ENCODE measurements around the gene TH.

TH gene

DNA sequence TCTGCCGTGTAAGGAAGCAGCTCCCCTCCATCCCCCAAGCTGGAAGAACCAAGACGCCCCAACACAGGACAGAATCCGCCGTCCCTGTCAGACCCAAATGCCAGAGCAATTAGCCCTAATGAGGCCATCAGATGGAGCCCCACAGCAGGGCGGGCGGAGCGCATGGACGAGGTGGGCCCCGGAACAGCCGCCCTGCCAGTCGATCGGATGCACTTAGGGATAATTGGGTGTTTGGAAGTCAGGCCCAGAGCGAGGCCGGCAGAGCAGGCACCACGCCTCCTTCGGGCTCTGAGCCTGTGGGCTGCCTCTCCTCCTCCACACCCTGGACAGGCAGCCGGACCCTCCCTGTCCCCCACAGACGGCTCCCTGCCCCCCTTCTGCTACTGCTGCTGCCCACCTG, 5.5 kb upstream of the TH start:
- DNase-seq = no peak

DNA sequence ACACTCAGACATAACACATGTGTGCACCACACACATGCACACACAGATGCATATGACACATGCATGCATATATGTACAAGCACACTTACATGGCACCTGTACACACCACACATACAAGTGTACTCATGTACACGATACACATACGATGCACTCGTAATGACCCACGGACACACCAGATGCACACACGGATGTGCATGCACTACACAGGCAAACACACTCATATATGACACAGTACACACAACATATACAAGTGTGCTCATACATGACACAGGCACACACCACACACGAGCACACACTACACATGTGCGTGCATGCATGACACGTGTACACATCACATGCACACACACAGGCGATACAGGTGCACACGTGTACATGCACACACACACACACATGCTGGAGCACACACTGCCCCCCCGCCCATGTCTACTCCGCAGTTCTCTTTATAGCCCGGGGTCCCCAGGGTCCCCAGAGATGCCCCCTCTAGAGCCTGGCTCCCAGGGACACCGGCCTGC, 4.8 kb upstream of the TH start:
- DNase-seq = no peak

DNA sequence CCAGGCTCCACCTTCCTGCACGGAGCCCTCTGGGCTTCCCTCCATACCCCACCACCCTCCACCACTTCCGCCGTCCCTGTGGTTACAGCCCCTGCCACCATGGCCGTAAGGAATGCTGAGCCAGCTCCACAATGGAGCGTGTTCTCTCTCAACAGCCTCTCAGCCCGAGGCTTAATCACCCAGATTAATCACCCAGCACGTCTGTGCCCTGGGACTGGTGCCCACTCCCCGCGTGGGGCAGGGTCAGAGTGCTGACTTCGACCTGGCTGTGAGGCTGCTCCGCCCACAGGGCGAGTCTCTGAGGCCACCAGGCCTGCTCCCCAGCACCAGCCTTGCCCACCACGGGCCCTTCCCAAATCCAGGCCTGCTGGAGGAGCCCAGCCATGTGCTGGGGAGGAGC, 4.0 kb upstream of the TH start:
- DNase-seq = no peak

DNA sequence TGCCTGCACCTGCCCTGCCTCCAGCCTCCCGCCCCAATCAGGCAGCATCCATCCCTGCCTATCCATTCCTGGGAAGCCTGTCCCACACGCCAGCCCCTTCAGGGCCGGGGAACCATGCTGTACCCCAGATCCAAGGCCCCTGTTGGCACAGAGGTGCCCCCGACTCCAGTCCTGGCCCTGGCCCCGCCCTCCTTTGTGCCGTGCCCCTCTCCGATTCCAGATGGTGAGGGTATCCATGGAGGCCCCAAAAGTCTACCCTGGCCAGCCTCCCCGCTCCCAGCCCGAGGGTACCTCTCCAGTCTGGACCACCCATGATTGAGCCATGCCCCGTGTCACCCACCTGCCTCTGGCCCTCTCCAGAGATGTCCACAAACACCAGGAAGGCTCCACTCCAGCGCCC, 2.7 kb upstream of the TH start:
- no peak for DNase-seq

DNA sequence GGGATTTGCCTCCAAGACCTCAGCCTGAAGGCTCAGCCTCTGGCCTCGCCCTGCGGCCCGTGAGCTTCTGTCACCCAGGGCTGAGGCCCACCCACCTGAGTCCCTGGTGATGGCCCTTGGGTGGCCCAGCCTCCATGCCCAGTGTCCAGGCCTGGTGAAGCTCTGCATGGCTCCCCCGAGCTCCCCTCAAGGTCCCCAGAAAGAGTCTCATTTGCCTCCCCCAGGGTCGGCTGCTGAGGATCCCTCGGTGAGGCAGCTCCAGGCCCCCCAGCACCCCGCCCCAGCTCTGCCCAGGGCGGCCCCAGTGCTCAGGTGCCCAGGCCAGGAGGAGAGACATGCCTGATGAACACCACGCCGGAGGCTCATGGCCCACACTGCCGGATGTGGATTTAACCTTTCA, 2.1 kb upstream of the TH start:
- no peak for DNase-seq

DNA sequence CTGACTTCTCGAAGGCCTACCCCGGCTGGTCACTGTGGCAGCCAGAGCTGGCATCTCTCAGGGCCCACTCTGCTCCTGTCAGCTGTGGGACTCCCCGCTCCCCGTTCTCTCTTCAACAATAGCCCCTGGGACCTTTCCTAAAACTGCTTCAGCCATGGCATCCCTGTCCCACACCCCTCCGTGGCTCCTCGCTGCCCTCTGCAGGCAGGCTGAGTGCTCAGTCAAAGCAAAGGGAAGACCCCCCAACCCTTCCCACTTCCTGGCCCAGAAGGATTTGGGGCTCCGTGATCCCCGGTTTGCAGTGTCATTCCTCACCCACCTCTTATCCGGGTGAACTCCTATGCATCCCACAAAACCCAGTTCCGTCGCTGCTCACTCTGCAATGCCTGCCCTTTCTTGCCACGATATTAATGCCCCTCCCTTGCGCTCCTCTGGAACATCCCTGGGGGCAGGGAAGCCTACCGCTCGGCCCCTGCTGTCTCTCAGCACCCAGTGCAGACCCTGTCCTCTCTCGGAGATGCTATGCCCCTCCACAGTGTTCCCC, 1.6 kb upstream of the TH start:
- no peak for DNase-seq

DNA sequence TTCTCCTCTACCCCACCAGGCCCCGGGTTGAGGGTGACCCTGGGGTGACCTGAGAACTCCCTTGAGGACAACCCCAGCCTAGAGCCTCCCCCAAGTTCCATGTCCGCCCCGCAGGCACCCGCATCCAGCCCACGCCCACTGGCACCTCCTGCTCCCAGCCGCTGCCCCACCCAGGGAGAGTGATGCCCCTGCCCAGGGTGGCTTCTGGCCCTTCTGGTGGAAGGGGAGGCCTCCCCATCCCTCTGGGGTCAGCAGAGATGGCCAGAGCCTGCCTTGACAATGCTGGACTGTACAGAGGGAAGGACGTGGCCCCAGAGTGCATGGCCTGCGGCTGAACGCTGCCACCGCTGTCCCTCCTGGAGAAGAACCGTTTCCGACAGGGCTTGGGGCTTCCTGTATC, 1.1 kb upstream of the TH start:
- no peak for DNase-seq

DNA sequence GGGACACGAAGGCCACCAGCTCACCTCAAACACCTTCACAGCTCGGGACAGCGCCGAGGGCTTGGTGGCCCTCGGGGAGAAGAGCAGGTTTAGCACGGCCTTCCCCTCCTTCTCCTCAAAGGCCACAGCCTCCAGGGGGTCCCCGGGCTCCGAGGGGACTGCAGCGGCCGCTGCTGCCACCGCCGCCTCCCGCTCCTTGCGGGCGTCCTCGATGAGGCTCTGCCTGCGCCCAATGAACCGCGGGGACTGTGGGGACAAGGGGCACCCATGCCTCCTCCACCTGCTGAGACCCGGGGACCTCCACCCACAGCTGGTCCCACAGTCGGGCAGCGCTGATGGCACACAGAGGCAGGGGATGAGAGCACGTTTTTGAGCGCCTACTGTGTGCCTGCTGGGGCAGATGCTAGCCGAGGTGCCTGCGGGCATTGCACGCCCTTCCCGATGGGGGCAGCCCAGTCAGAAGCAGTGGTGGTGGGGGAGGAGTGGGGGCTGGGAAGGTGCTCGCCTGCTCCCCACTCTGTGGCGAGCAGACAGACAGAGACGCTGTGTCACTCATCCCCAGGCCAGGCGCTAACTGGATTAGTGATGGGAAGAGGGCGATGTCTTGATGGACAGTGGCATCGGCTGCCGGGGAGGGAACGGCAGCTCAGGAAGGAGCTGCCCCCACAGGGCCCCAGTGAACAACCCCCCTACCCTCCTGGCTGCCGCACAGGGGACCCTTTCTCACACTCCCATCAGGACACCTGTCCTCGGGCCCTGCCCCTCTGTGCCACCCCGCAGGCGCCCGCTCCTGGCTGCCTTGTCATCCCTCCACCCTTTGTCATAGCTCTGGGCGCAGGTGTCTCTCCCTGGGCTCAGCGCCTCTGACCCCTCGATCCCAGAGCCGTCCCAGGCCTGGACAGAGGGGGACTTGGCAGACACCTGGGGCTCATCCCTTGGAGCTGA, 1.7 kb downstream of the TH start:
- no peak for DNase-seq

DNA sequence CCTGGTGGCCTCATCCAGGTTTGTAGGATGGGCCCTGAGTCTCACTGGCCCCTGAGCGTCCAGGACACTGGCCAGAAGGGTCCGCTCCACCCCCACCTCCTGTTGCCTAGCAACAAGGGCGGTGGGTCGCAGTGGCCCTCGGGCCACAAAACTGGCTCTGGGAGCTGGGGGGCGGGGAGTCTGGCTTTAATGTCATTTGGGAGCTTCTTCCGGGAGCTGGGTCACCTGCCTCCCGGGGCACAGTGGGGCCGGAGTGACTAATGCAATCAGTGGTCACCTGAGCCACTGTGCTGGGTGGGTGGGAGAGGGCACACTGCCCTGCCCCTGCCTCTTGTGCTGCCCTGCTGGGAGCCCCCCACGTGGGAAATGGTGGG, 2.6 kb downstream of the TH start:
- no peak for DNase-seq

DNA sequence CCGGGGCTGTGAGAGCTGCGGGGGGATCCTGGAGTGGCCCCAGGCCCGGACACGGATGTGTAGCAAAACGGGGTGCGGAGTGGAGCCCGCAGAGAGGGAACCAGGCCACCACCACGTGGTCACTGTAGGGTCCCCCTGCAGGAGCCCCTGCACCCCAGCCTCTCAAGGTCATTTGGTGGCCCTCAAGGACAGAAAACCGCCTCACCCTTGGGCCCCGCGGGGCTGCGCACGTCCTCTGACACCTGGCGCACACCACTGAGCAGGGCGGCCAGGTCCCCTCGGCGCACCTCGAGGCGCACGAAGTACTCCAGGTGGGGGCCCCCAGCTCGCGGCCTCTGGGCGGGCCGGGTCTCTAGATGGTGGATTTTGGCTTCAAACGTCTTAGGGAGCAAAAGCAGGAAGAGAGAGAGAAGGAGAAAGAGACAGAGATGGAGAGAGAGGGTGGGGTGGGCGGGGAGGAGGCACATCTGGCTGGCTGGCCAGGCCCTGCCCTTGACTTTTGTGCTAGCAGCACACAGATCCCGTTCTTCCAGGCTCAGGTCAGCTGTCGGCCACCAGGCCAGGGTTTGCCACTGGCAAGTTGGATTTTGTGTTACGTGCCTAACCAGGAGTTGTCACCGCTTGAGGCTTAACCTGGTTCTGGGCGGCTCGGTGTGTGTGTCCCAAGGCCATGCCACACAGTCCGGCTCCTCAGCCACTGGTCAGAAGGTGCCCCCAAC, 3.2 kb downstream of the TH start:
- DNase-seq = no peak

DNA sequence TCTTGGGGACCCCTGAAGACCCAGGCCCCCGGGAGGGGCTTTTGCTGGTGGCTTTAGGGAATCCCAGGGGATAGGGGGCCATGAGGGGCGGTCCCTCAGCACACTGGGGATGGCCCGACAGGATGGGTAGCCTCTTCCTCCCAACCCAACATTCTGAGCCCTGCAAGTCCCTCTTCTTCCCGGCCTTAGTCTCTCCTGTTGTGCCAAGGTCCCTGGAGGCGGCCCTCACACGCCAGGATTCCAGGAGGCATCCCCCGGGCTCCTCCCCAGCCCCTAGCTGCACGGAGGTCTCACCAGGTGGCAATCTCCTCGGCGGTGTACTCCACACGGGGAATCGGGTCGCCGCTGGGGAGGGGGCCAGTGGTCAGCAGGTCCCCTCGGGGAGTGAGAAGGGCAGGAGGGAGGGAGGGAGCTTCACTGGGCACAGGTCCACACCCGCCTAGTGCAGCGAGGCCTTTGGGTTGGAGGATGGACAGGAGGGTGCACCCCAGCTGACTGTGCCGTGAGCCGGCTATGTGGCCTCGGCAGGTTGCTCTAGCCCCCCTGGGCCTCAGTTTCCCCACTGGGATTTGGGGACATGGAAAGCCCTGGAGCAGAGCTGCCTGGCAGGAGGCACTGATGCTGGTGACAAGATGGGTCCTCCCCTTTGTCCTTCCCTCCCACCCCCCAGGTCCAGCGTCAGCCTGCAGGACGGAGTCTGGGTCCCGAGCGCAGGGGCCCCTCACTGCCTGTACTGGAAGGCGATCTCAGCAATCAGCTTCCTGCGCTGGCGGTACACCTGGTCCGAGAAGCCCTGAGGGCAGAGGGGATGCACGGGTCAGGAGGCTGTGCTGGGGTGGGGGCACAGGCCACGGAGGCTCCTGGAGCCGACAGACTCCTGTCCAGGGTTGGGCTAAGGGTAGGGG, 4.2 kb downstream of the TH start:
- DNase-seq = no peak

DNA sequence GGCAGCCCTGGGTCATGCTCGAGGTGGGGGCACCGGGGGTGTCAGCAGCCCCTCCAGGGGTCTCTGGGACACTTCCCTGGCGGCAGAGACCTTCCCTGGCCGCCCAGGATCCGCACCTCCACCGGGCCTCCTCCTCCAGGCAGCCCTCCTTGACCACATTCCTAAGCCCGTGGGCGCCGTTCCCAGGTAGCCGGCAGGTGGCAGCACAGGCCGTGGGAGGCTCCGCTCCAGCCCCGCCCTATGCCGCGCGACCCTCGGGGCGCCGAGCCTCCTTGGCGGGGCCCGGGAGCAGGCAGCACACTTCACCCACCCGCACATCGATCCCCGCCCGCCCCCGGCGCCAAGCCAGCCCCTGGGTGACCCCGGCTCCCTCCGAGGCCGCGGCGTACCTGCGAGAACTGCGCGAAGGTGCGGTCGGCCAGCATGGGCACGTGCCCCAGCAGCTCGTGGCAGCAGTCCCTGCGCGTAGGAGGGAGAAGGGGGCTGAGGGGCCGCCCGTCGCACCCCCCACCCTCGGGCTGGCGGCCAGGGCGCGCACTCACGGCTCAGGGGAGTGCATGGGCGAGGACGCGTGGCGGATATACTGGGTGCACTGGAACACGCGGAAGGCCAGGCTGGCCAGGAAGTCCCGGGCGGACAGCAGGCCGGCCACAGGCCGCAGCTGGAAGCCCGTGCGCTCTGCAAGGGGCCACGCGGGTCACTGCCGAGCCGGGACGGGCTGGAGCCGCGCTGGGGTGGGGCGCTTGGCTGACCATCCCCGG, 5.3 kb downstream of the TH start:
- DNase-seq = no peak

DNA sequence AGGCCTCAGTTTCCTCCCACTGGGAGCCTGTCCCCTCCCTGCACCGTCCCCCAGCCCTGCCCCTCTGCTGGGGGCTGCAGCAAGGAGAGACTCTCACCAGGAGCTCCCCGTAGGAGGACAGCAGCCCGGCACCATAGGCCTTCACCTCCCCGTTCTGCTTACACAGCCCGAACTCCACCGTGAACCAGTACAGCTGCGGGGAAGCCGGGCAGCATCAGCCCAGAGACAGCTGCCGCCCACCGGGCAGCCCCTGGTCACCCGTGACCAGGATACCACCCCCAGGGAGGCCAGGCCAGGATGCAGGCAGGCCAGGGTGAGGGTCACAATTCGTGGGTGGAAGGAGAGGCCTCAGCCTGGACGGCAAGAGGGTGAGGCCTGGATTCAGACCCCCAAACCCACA, 6.0 kb downstream of the TH start:
- no peak for DNase-seq

DNA sequence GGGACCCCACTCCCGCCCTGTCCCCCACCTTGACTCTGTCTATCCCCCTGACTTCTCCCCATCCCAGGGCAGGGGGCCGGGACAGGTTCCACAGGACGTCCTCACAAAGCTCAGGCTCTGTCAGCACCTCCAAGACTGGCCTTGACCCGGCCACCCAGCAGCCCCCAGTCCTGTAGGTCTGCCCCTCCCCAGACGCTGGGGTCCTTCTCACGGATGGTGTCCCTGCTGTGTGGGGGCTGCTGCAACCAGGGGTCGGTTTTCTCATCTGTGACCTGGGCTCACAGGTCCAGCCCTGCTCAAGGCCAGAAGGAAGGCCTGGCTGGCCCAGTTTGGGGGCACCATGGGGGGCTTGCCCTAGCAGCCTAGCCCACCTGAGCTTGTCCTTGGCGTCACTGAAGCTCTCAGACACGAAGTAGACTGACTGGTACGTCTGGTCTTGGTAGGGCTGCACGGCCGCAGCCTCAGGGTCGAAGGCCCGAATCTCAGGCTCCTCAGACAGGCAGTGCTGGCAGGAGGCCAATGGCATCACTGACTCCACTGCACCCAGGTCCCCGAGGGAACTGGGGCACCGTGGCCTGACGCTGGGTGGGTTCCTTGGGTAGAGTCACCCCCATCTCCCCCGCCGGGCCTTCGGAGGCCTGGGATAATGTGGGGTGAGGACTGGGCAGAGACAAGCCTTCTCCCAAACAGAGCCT, 6.6 kb downstream of the TH start:
- DNase-seq = no peak

DNA sequence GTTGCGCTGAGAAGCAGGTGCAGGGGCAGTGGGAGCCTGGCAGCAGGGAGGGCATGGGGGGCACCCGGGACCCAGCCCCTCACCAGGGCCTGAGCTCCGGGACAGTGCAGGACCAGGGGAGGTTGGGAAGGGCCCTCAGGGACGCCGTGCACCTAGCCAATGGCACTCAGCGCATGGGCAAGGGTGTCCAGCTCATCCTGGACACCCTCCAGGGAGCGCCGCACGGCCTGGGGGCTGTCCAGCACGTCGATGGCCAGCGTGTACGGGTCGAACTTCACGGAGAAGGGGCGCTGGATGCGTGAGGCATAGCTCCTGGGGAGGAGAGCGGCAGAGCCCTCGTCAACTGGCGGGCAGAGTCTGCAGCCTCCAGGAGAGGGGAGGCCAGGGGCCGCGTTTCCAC, 7.5 kb downstream of the TH start:
- no peak for DNase-seq

DNA sequence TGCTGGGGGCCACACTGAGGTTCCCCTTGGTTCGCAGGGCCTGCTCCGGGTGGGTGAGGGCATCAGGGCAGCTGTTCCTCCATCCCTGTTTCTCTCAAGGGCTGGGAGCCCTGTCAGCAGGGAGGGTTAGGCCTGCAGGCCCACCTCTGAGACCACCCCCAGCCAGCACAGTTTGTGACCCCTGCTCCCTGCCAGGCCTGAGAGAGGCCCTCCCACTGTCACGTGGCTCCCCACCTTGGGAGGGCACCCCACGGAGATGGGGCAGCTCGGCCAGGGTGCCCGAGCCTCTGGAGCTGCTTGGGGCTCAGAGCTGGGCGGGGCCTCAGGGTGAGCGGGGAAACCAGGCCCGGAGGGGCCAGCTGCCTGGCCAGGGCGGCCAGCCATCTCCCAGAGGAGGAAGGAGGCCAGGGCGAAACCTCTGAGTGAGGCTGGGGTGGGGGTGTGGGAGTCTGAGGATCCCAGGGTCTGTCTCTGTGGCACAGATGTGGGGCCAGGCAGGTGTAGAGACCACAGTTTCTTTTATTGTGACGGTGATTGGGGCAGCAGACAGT, 8.1 kb downstream of the TH start:
- DNase-seq = no peak

DNA sequence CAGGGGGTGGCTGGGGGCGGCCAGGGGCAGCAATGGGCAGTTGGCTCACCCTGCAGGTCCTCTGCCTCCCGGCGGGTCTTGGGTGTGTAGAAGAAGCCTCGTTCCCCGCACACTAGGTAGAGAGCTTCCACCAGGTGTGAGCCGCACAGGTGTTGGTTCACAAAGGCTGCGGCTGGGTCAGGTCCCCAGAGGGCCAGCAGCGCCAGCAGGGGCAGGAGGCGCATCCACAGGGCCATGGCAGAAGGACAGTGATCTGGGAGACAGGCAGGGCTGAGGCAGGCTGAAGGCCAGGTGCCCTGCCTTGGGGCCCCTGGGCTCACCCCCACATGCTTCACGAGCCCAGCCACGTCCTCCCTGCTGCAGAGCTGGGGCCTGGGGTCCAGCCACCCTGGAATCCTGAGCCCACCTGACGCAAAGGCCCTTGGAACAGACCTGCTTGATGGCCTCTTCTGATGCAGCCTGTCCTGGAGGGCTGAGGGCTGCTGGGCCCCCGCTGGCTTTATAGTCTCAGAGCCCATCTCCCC, 10.8 kb downstream of the TH start, which contains the start of gene INS:
Gene INS, minus strand, starts transcription at position 474 of the 524 bp plus-strand sequence. Its CDS starts 238 bp downstream, at position 236.
- no peak for DNase-seq

DNA sequence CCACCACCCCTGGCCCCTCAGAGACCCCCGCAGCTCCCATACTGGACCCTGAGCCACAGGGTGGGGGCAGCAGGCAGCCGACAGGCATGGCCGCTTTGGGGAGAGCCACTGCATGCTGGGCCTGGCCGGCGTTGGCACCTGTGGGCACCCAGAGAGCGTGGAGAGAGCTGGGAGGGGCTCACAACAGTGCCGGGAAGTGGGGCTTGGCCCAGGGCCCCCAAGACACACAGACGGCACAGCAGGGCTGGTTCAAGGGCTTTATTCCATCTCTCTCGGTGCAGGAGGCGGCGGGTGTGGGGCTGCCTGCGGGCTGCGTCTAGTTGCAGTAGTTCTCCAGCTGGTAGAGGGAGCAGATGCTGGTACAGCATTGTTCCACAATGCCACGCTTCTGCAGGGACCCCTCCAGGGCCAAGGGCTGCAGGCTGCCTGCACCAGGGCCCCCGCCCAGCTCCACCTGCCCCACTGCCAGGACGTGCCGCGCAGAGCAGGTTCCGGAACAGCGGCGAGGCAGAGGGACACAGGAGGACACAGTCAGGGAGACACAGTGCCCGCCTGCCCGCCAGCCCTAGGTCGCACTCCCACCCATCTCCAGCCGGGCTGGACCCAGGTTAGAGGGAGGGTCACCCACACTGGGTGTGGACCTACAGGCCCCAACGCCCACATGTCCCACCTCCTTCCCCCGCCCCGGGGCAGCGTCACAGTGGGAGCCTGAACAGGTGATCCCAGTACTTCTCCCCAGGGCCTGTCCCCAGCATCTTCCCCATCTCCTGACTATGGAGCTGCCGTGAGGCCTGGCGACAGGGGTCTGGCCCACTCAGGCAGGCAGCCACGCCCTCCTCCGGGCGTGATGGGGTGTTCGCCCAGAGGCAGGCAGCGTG, 11.8 kb downstream of the TH start:
- no peak for DNase-seq

DNA sequence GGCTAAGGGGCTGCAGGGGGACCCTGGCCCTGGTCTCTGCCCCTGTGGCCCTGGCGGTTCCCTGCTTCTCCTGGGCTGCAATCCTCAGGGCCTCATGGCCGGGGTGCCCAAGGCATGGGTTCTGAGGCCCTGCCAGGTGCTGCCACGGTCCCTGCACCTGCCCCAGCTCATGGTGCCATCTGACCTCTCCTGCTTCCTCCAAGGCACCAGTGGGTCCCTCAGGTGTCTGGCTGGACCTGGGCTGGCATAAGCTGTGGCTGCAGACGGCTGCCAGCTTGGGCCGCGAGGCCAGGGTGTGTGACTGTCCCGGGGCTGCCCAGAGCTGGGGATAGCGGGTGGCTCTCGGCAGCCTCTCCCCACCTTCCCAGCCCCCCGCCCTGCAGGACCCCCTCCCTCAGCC, 12.6 kb downstream of the TH start:
- no peak for DNase-seq

DNA sequence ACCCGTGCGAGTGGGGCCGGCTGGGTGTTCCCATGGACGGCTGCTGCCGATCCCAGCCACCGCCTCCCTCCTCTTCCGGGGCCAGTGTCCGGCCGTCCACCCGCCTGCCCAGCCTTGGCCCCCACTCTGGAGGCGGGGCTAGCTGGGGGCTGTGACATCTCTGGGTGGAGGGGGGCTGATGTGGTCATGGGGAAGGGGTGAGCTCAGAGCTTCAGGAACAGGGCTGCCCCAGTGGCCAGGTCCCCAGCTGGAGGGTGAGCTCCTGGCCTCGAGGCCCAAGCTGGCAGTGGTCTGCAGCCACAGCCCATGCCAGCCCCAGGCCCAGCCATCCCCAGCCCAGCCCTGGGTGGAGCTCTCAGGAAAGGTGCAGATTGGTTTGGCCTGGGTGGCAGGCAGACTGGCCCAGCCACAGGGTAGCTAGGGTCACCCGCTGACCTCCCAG, 13.3 kb downstream of the TH start:
- DNase-seq = no peak
